ENCODE measurements around the gene GPI.

The GPI gene

GRCh38 chr19:34364830-34365462 is at the start of gene GPI:
Gene GPI, plus strand, starts transcription at chr19:34365196. Its CDS starts 71 bp downstream, at chr19:34365267.
- peak within 1 kb of the TSS; percentile 76 to 84 for H3K4me3 ChIP-seq (ENCODE audit: low read depth in 1 of 2, low read length in 1 of 2)
- H3K27me3 ChIP-seq, result no peaks in the 10 kb centered on the region
- no peaks in the 10 kb centered on the region for H3K9me3 ChIP-seq
- peaks cover 10% of the 10 kb centered on the region for H3K36me3 ChIP-seq
- peak within 1 kb of the TSS; percentile 81 for H3K27ac ChIP-seq
- no peak for TF ChIP-seq CTCF (IDR thresholded peaks at IDR 0.05)
- H3K4me1 ChIP-seq (ENCODE audit: control insufficient read depth in 1 of 2, insufficient read depth in 1 of 2, low read depth in 1 of 2, low read length in 1 of 2), result peaks cover 46 to 61% of the 10 kb centered on the region in 2 experiments

GRCh38 chr19:34316247-34316646 is 48.7 kb upstream of the GPI start:
- no peak for TF ChIP-seq CTCF (IDR thresholded peaks at IDR 0.05)
- Histone ChIP-seq H3K4me1 (ENCODE audit: control insufficient read depth in 1 of 2, insufficient read depth in 1 of 2, low read depth in 1 of 2, low read length in 1 of 2) (no peaks in the 10 kb centered on the region), H3K9me3 (no peaks in the 10 kb centered on the region), H3K36me3 (no peaks in the 10 kb centered on the region), H3K4me3 (ENCODE audit: low read depth in 1 of 2, low read length in 1 of 2) (no peak overlapping the region), H3K27me3 (peaks cover 80% of the 10 kb centered on the region), H3K27ac (no peak overlapping the region)

- peaks cover 80% of the 10 kb centered on the region for H3K27me3 ChIP-seq
- no peak overlapping the region for H3K27ac ChIP-seq
- H3K9me3 ChIP-seq, result no peaks in the 10 kb centered on the region
- no peaks in the 10 kb centered on the region for H3K36me3 ChIP-seq
- H3K4me1 ChIP-seq (ENCODE audit: control insufficient read depth in 1 of 2, insufficient read depth in 1 of 2, low read depth in 1 of 2, low read length in 1 of 2), result no peaks in the 10 kb centered on the region
- TF ChIP-seq CTCF (IDR thresholded peaks at IDR 0.05), result no peak
- no peak overlapping the region for H3K4me3 ChIP-seq (ENCODE audit: low read depth in 1 of 2, low read length in 1 of 2)
Measured at GRCh38 chr19:34316741-34317301, 48.2 kb upstream of the GPI start.

GRCh38 chr19:34317311-34317927 is 47.6 kb upstream of the GPI start:
- Histone ChIP-seq H3K27me3 (peaks cover 76% of the 10 kb centered on the region), H3K4me1 (ENCODE audit: control insufficient read depth in 1 of 2, insufficient read depth in 1 of 2, low read depth in 1 of 2, low read length in 1 of 2) (no peaks in the 10 kb centered on the region), H3K4me3 (ENCODE audit: low read depth in 1 of 2, low read length in 1 of 2) (no peak overlapping the region), H3K9me3 (no peaks in the 10 kb centered on the region), H3K36me3 (no peaks in the 10 kb centered on the region), H3K27ac (no peak overlapping the region)
- no peak for TF ChIP-seq CTCF (IDR thresholded peaks at IDR 0.05)

GRCh38 chr19:34319230-34319585 is 45.8 kb upstream of the GPI start:
- TF ChIP-seq CTCF (IDR thresholded peaks at IDR 0.05), result no peak
- no peaks in the 10 kb centered on the region for H3K36me3 ChIP-seq
- H3K27me3 ChIP-seq, result peaks cover 59% of the 10 kb centered on the region
- H3K9me3 ChIP-seq, result no peaks in the 10 kb centered on the region
- no peaks in the 10 kb centered on the region for H3K4me1 ChIP-seq (ENCODE audit: control insufficient read depth in 1 of 2, insufficient read depth in 1 of 2, low read depth in 1 of 2, low read length in 1 of 2)
- no peak overlapping the region for H3K27ac ChIP-seq
- H3K4me3 ChIP-seq (ENCODE audit: low read depth in 1 of 2, low read length in 1 of 2), result no peak overlapping the region
